Activated naive CD4-positive, alpha-beta T cell treated with anti-CD3 and anti-CD28 coated beads, Interleukin-2, amount 50 U/mL, for 72 hours (primary cell): ENCODE data around the gene ZNF674. TPM values are rescaled to one million over a fixed set of nuclear protein-coding genes. Genes with fewer than 3 reads are reported as not detected.
"Not testable (repeated sequence)": the region's sequence is repeated elsewhere in the genome, so short reads cannot be mapped to it uniquely, and the experiment has no call there.

Source experiments
- ATAC-seq, 2 donors: fragments of 150-1000 bp; cut with Tn5 transposase; 2 replicates each; pipeline ENCODE4 v1.10.0; 2021; ENCODE audit warnings: mild to moderate bottlenecking in 2 of 2, moderate library complexity in 2 of 2
- DNase-seq, 2 donors: peaks; one replicate each; pipeline ENCODE4 v3.0.0; 2021 to 2022; ENCODE audit warnings: low spot score in 2 of 2
- H3K27ac Mint-ChIP-seq, 2 donors: one replicate each; pipeline ENCODE4 v1.8.0; 2022; ENCODE audit warnings: mild to moderate bottlenecking in 2 of 2, mixed read lengths in 2 of 2
- H3K36me3 Mint-ChIP-seq, 2 donors: one replicate each; pipeline ENCODE4 v1.8.0; 2022; ENCODE audit warnings: mixed read lengths in 2 of 2
- H3K9me3 Mint-ChIP-seq, 2 donors: one replicate each; pipeline ENCODE4 v1.8.0; 2022; ENCODE audit warnings: mixed read lengths in 2 of 2
- total RNA-seq, 2 donors: library from RNA; stranded (reverse); gene quantifications; one replicate each; pipeline ENCODE4 v1.2.3, GENCODE V29; 2022

The ZNF674 gene
- total RNA-seq, 2 donors from 2014 or later, result 2.3 to 3.1 TPM

DNA sequence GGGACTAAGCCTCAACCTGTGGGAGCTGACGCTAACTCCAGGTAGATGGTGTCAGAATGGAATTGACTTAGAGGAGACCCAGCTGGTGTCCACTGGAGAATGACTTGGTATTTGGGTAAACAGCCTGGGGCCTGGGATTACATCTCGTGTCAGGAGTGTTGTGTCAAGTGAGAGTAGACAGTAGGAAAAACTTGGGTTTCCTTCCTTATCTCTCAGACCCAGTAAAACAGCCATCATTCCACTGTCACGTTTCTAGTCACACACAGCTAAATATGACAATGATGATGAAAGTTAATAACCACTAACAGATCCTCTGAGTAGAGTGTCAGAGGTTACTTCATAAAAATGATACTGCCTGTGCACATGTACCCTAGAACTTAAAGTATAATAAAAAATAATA is 13.8 kb downstream of the ZNF674 start:
- Mint-ChIP-seq H3K36me3 (no peaks in the 10 kb centered on the region), H3K9me3 (no peaks in the 10 kb centered on the region), H3K27ac (no peak overlapping the region)
- ATAC-seq (no peak), DNase-seq (no peak)

GRCh38 chrX:46530404-46530908 is 14.8 kb downstream of the ZNF674 start:
- H3K9me3 Mint-ChIP-seq, ATAC-seq, H3K36me3 Mint-ChIP-seq, DNase-seq, H3K27ac Mint-ChIP-seq: not testable (repeated sequence)

- DNase-seq, H3K27ac Mint-ChIP-seq, ATAC-seq, H3K9me3 Mint-ChIP-seq, H3K36me3 Mint-ChIP-seq: not testable (repeated sequence)
Observed at GRCh38 chrX:46529740-46530403, 15.3 kb downstream of the ZNF674 start.

- not testable (repeated sequence) for H3K9me3 Mint-ChIP-seq, H3K27ac Mint-ChIP-seq, ATAC-seq, DNase-seq, H3K36me3 Mint-ChIP-seq
Observed at GRCh38 chrX:46528640-46529039, 16.6 kb downstream of the ZNF674 start.

- DNase-seq (no peak), ATAC-seq (no peak)
- peaks cover 19 to 24% of the 10 kb centered on the region in 2 donors for H3K36me3 Mint-ChIP-seq
- peaks cover 4 to 9% of the 10 kb centered on the region in 2 donors for H3K9me3 Mint-ChIP-seq
- H3K27ac Mint-ChIP-seq, result no peak overlapping the region
Observed at GRCh38 chrX:46506076-46506475, 39.1 kb downstream of the ZNF674 start.

DNA sequence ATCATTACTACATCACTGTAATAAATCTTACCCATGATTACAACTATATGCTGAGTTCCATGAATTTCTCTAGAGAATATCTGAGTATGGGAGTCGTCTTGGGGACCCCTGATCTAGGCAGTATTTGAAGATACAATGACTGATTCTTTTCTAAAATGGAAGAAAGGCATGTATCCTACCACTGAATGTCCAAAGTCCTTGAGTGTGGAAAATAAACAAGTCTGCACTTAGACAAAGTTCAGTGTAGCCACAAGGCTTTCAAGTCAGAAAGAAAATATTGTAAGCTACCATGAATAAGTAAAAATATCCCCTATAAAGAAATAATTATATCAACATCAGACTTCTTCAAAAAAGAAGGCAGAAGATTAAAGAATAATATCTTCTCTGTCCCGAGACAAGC is 42.4 kb downstream of the ZNF674 start:
- Mint-ChIP-seq H3K9me3 (peaks cover 11 to 18% of the 10 kb centered on the region in 2 donors), H3K36me3 (peaks cover 33% of the 10 kb centered on the region in 2 donors), H3K27ac (no peak overlapping the region)
- DNase-seq (no peak), ATAC-seq (no peak)

- Mint-ChIP-seq H3K27ac (no peak overlapping the region), H3K9me3 (peaks cover 7 to 21% of the 10 kb centered on the region in 2 donors), H3K36me3 (peaks cover 35 to 38% of the 10 kb centered on the region in 2 donors)
- ATAC-seq, result no peak
- DNase-seq, result no peak
Observed at GRCh38 chrX:46500054-46500453, 45.2 kb downstream of the ZNF674 start.

DNA sequence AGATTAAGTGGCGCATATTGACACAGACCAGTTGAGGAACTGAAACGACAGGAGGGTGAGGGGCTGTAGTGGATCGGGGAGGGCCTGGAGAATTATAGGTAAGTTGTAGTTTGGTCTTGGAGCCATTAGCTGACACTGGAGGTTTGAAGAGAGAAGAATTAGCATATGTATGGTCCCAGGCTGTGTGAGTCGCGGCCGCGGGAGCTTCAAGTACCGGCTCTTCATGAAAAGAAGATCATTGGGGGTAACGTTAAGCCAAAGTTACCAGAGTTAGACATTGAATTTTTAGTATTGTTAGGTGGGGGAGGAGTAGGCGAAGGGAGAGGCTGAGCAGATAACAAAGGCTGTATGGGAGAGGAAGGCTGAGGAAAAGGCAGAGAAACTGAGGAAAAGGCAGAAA is 56.5 kb downstream of the ZNF674 start:
- Mint-ChIP-seq H3K9me3 (peaks cover 16 to 17% of the 10 kb centered on the region in 2 donors), H3K36me3 (peaks cover 49 to 57% of the 10 kb centered on the region in 2 donors), H3K27ac (no peak overlapping the region)
- ATAC-seq (no peak), DNase-seq (no peak)

- Mint-ChIP-seq H3K9me3 (peaks cover 12 to 23% of the 10 kb centered on the region in 2 donors), H3K27ac (no peak overlapping the region), H3K36me3 (peaks cover 57 to 66% of the 10 kb centered on the region in 2 donors)
- DNase-seq (no peak), ATAC-seq (no peak)
Observed at GRCh38 chrX:46485897-46486296, 59.3 kb downstream of the ZNF674 start.

- not testable (repeated sequence) for ATAC-seq, H3K27ac Mint-ChIP-seq, DNase-seq
- Mint-ChIP-seq H3K36me3 (peaks cover 32 to 35% of the 10 kb centered on the region in 2 donors), H3K9me3 (peaks cover 8 to 13% of the 10 kb centered on the region in 2 donors)
Observed at GRCh38 chrX:46478634-46479033, 66.6 kb downstream of the ZNF674 start.

GRCh38 chrX:46477435-46477834 is 67.8 kb downstream of the ZNF674 start:
- DNase-seq, result no peak
- H3K36me3 Mint-ChIP-seq, result peaks cover 29 to 30% of the 10 kb centered on the region in 2 donors
- H3K27ac Mint-ChIP-seq, result no peak overlapping the region
- no peak for ATAC-seq
- peaks cover 3 to 4% of the 10 kb centered on the region in 2 donors for H3K9me3 Mint-ChIP-seq

DNA sequence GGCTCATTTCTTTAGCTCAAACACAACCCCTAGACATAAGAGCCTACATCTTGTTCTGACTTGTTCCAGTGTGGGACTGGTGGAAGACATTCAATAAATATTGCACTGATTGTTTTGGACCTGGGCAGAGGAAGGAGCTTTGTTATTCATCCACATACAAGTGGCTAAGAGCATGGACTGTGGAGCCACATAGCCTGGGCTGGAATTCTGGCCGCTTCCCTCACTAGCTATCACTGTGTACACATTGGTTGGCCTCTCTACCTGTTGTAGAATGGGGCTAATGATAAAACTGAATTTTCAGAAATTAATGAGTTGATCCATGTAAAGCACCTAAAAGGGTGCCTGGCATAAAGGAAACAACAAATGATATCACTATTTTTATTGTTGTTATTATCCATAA is 80.0 kb downstream of the ZNF674 start:
- ATAC-seq (no peak), DNase-seq (no peak)
- Mint-ChIP-seq H3K9me3 (peaks cover 0 to 4% of the 10 kb centered on the region in 2 donors), H3K36me3 (peaks cover 18 to 50% of the 10 kb centered on the region in 2 donors), H3K27ac (no peak overlapping the region)

GRCh38 chrX:46463682-46464081 is 81.5 kb downstream of the ZNF674 start:
- H3K27ac Mint-ChIP-seq, result peak overlapping the region; percentile 57 to 88

DNA sequence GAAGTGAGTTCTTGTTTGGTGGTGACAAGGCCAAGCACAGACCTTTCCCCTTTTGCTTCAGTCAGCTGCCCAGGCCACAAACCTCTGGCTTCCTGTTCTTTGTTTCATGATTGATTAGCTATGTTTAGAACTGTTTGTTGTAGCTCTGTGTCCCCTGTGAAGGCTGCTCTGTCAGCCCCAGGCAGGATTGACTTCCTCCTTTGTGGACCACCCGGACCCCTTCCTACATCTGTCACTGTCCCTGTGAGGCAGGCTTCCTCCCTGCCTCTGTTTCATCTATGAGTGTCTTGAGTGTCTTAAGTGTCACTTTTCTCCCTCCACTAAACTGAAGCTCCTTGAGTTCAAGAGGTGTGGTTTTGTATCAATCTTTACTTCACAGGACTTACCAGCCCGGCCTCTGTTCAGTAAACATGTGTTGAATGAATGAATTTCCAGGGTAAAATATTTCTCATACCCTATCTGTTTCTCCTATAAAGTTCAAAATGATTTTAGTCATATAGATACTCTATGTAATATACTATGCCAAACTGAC is 83.5 kb downstream of the ZNF674 start:
- Mint-ChIP-seq H3K27ac (peak overlapping the region in 1 of 2 donors; percentile 84), H3K9me3 (peaks cover 0 to 1% of the 10 kb centered on the region in 2 donors), H3K36me3 (peaks cover 14 to 33% of the 10 kb centered on the region in 2 donors)
- ATAC-seq (no peak), DNase-seq (no peak)

More at GRCh38 chrX:46463682-46464081, 81.5 kb downstream of the ZNF674 start:
- no peak for ATAC-seq
- peaks cover 0 to 4% of the 10 kb centered on the region in 2 donors for H3K9me3 Mint-ChIP-seq
- DNase-seq, result no peak
- peaks cover 18 to 38% of the 10 kb centered on the region in 2 donors for H3K36me3 Mint-ChIP-seq

- H3K36me3 Mint-ChIP-seq, result peaks cover 9 to 26% of the 10 kb centered on the region in 2 donors
- not testable (repeated sequence) for ATAC-seq, H3K9me3 Mint-ChIP-seq, H3K27ac Mint-ChIP-seq, DNase-seq
Observed at GRCh38 chrX:46460801-46461659, 84.2 kb downstream of the ZNF674 start.

GRCh38 chrX:46459603-46460002 is 85.6 kb downstream of the ZNF674 start:
- ATAC-seq (no peak), DNase-seq (no peak)
- H3K36me3 Mint-ChIP-seq, result peaks cover 9 to 14% of the 10 kb centered on the region in 2 donors
- peak overlapping the region in 1 of 2 donors; percentile 49 for H3K27ac Mint-ChIP-seq
- no peaks in the 10 kb centered on the region for H3K9me3 Mint-ChIP-seq
